Measurements from ENCODE around the gene WDR17. TPM values are rescaled to one million over a fixed set of nuclear protein-coding genes. Genes with fewer than 3 reads are reported as not detected.

Gene WDR17
- total and polyA plus RNA-seq, 2 donors (not counting 3 experiments of a cell fraction or from before 2014, with no cell fraction given), result 0.07 to 0.42 TPM

GRCh38 chr4:176020481-176021085, 45.1 kb upstream of the WDR17 start:
- Histone ChIP-seq H3K79me2 (ENCODE audit: control insufficient read depth, insufficient read depth, low read length) (no peaks in the 10 kb centered on the region), H3K27me3 (ENCODE audit: control insufficient read depth in 2 of 2, insufficient read depth in 2 of 2, low read length in 2 of 2) (no peaks in the 10 kb centered on the region), H2AFZ (ENCODE audit: low read depth, low read length) (no peak overlapping the region), H4K20me1 (replicated peaks; ENCODE audit: control insufficient read depth, extremely low read depth, insufficient read depth, low read length) (no peaks in the 10 kb centered on the region), H3K36me3 (ENCODE audit: control insufficient read depth in 2 of 2, extremely low read depth in 1 of 2, insufficient read depth in 2 of 2, low read length in 2 of 2) (no peaks in the 10 kb centered on the region), H3K4me1 (ENCODE audit: control insufficient read depth, extremely low read depth, insufficient read depth, low read length) (no peaks in the 10 kb centered on the region), H3K4me2 (ENCODE audit: insufficient read depth, low read length) (no peak overlapping the region), H3K9ac (replicated peaks; ENCODE audit: extremely low read depth, insufficient read depth, low read length) (no peak overlapping the region), H3K9me1 (replicated peaks; ENCODE audit: control insufficient read depth, extremely low read depth, insufficient read depth, low read length) (no peaks in the 10 kb centered on the region), H3K9me3 (replicated peaks; ENCODE audit: control insufficient read depth, insufficient read depth, low read length) (no peaks in the 10 kb centered on the region), H3K4me3 (replicated peaks in 1 of 3; ENCODE audit: insufficient read depth in 1 of 3, low read depth in 1 of 3, low read length in 3 of 3) (no peak overlapping the region), H3K27ac (ENCODE audit: insufficient read depth, low read depth, low read length) (no peak overlapping the region)
- TF ChIP-seq JUN (IDR thresholded peaks at IDR 0.05; ENCODE audit: borderline replicate concordance, insufficient read depth, insufficient read length, low read depth), result no peak
- TF ChIP-seq MYC (IDR thresholded peaks at IDR 0.05; ENCODE audit: low read depth, low read length), result no peak
- TF ChIP-seq FOS (IDR thresholded peaks at IDR 0.05; ENCODE audit: borderline replicate concordance, insufficient read depth, low read length), result no peak
- TF ChIP-seq GATA2 (IDR thresholded peaks at IDR 0.05; ENCODE audit: insufficient read depth, insufficient read length, low read depth, low read length), result no peak
- no peak for TF ChIP-seq EZH2 (IDR thresholded peaks at IDR 0.05; ENCODE audit: borderline replicate concordance, low read depth, low read length, severe bottlenecking)
- TF ChIP-seq POLR2A (IDR thresholded peaks at IDR 0.05; ENCODE audit: low read depth, low read length), result no peak
- TF ChIP-seq POLR2AphosphoS5 (IDR thresholded peaks at IDR 0.05; ENCODE audit: insufficient read depth, low read depth, low read length), result no peak
- no peak for TF ChIP-seq MAX (IDR thresholded peaks at IDR 0.05; ENCODE audit: insufficient read depth, insufficient read length)
- TF ChIP-seq CTCF (IDR thresholded peaks at IDR 0.05; ENCODE audit: extremely low read depth in 1 of 2, insufficient read depth in 1 of 2, low read depth in 1 of 2, low read length in 2 of 2), result no peak
- ChIA-PET CTCF (no interaction called here), POLR2A (no interaction called here)
- BruUV-seq (replicated peaks), result no TSS peak
- intact Hi-C loops (cut with micrococcal nuclease) (no loop called here), dilution Hi-C loops (cut with MboI; ENCODE audit: extremely low pct_ligation_motif_present, low sequenced_read_pairs) (no loop called here)
- no peak for FAIRE-seq
- no peak for DNase-seq (ENCODE audit: low read depth, low spot score)

Data from endothelial cell of umbilical vein (primary cell).